GM19324 (cell line): ENCODE data around the gene MAP4K2.

ENCODE experiments used
- ATAC-seq: cut with Tn5 transposase; IDR thresholded peaks from one replicate; pipeline ENCODE4 v1.9.1; 2021; ENCODE audit warnings: mild to moderate bottlenecking, moderate library complexity; ENCODE audit not compliant: unreplicated experiment, low FRiP score

Gene MAP4K2

GRCh38 chr11:64758330-64759079, 44.5 kb downstream of the MAP4K2 start:
- no peak for ATAC-seq

GRCh38 chr11:64757549-64758329, 45.3 kb downstream of the MAP4K2 start:
- ATAC-seq: no peak

GRCh38 chr11:64755681-64756361, 47.2 kb downstream of the MAP4K2 start:
- no peak for ATAC-seq

- ATAC-seq: no peak
Observed at GRCh38 chr11:64754919-64755662, 47.9 kb downstream of the MAP4K2 start.

- ATAC-seq: no peak
Observed at GRCh38 chr11:64754124-64754918, 48.7 kb downstream of the MAP4K2 start.

- no peak for ATAC-seq
Observed at GRCh38 chr11:64753380-64754123, 49.5 kb downstream of the MAP4K2 start.

GRCh38 chr11:64753019-64753379, 50.0 kb downstream of the MAP4K2 start:
- ATAC-seq: no peak

GRCh38 chr11:64752175-64752970, 50.6 kb downstream of the MAP4K2 start:
- no peak for ATAC-seq

GRCh38 chr11:64751580-64751979, 51.4 kb downstream of the MAP4K2 start:
- ATAC-seq: no peak

GRCh38 chr11:64751136-64751535, 51.9 kb downstream of the MAP4K2 start:
- no peak for ATAC-seq

- ATAC-seq: no peak
Observed at GRCh38 chr11:64750361-64751054, 52.5 kb downstream of the MAP4K2 start.

- no peak for ATAC-seq
Observed at GRCh38 chr11:64747961-64748665, 54.9 kb downstream of the MAP4K2 start.

- ATAC-seq: no peak
Observed at GRCh38 chr11:64746486-64746885, 56.5 kb downstream of the MAP4K2 start.

- no peak for ATAC-seq
Observed at GRCh38 chr11:64745521-64746328, 57.3 kb downstream of the MAP4K2 start.

GRCh38 chr11:64745189-64745520, 57.9 kb downstream of the MAP4K2 start:
- no peak for ATAC-seq

- ATAC-seq: no peak
Observed at GRCh38 chr11:64744544-64745188, 58.3 kb downstream of the MAP4K2 start.
